Muscle of leg (tissue), 11 donors: ENCODE results near the gene NHLH1. TPM values are rescaled to one million over a fixed set of nuclear protein-coding genes. Genes with fewer than 3 reads are reported as not detected.
"Not testable (repeated sequence)": the region's sequence is repeated elsewhere in the genome, so short reads cannot be mapped to it uniquely, and the experiment has no call there.

Source experiments
- DNase-seq: peaks from one replicate; pipeline ENCODE4 v3.0.0; 2013
- H3K27ac ChIP-seq: one replicate; pipeline ENCODE4 v1.5.1; 2013; ENCODE audit warnings: mild to moderate bottlenecking, low read length, control low read depth
- H3K27me3 ChIP-seq: one replicate; pipeline ENCODE4 v1.6.1; 2013; ENCODE audit warnings: low read length; ENCODE audit not compliant: control insufficient read depth, insufficient read depth
- H3K36me3 ChIP-seq: one replicate; pipeline ENCODE4 v1.6.1; 2013; ENCODE audit warnings: low read length; ENCODE audit not compliant: control insufficient read depth, insufficient read depth
- H3K4me1 ChIP-seq: one replicate; pipeline ENCODE4 v1.6.1; 2013; ENCODE audit warnings: low read length; ENCODE audit not compliant: control insufficient read depth, insufficient read depth
- H3K4me3 ChIP-seq: one replicate; pipeline ENCODE4 v1.5.1; 2013; ENCODE audit warnings: low read length, control low read depth
- H3K9me3 ChIP-seq: replicated peaks from 2 replicates; pipeline ENCODE4 v1.6.1; 2013; ENCODE audit warnings: low read depth, low read length; ENCODE audit not compliant: control insufficient read depth
- whole genome bisulfite sequencing: methylation state at CpG from one replicate; pipeline ENCODE4 v1.1.5; 2013; ENCODE audit warnings: missing lambda C conversion rate; ENCODE audit not compliant: insufficient coverage; 5-methylcytosine and 5-hydroxymethylcytosine counted together
- polyA plus RNA-seq, 8 donors: library from polyadenylated mRNA; unstranded; fragments of 120-200 nt; gene quantifications; one replicate each; pipeline versions ENCODE4 v1.2.1 to v1.2.3, GENCODE V29; 2013; ENCODE audit warnings: inconsistent platforms in 1 of 8, low replicate concordance in 1 of 8; ENCODE audit not compliant: insufficient read length in 8 of 8, insufficient read depth in 1 of 8
- total RNA-seq: library from RNA; stranded (reverse); fragments of 120-200 nt; gene quantifications from one replicate; pipeline ENCODE4 v1.2.4, GENCODE V29; 2013

Gene NHLH1
- total and polyA plus RNA-seq, 9 donors, result 0.04 to 1.1 (median 0.34) TPM

DNA sequence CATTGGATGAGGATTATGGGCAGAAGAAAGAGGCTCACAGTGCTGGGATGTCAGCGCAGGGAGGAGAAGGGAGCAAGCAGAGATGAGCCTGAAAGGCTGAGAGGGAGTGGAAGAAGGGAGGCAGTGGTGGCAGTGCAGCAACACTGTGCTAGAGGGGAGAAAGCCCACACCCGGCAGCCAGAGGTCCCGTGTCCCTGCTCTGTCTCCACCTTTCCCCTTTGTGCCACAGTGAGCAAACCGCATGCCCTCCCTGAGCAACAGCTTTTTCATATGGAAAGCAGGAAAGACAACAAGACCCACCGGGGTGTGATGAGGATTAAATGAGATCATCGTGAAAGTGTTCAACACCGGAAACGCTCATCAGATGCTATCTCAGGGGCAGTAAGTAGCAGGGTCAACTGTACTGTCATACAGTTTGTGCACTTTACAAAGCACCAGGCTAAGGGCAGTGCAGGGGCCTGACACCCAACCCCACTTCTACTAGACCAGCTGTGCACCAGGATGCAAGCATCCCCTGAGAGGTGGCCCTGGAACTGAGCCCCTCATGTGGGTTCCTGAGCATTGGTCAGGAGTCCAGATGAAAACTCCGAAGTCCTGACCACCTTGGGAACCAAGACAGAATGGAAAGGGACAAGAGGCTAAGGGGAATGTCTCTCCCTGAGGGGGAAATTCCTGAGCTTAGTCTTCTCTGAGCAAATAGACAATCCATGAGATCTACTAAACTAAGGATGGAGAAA, 9.1 kb downstream of the NHLH1 start:
- WGBS, result 18% methylated on average over 6 of the region's 9 CpGs
- Histone ChIP-seq H3K4me3 (no peak overlapping the region), H3K36me3 (no peaks in the 10 kb centered on the region), H3K9me3 (no peaks in the 10 kb centered on the region), H3K27me3 (peaks cover 2% of the 10 kb centered on the region), H3K4me1 (peaks cover 36% of the 10 kb centered on the region), H3K27ac (peak overlapping the region; percentile 45)
- peak; percentile 37 for DNase-seq

- H3K27me3 ChIP-seq, result no peaks in the 10 kb centered on the region
- H3K4me1 ChIP-seq, result peaks cover 30% of the 10 kb centered on the region
- H3K4me3 ChIP-seq, result no peak overlapping the region
- WGBS, result no CpG with 5 or more reads among the region's 5 CpGs
- H3K9me3 ChIP-seq, result no peaks in the 10 kb centered on the region
- H3K36me3 ChIP-seq, result no peaks in the 10 kb centered on the region
- peak; percentile 85 for DNase-seq
- H3K27ac ChIP-seq, result no peak overlapping the region
Measured at GRCh38 chr1:160376525-160377131, 9.8 kb downstream of the NHLH1 start.

- DNase-seq, result no peak
- 53% methylated on average over 4 of the region's 7 CpGs for WGBS
Measured at GRCh38 chr1:160377585-160378206, 10.8 kb downstream of the NHLH1 start.

DNA sequence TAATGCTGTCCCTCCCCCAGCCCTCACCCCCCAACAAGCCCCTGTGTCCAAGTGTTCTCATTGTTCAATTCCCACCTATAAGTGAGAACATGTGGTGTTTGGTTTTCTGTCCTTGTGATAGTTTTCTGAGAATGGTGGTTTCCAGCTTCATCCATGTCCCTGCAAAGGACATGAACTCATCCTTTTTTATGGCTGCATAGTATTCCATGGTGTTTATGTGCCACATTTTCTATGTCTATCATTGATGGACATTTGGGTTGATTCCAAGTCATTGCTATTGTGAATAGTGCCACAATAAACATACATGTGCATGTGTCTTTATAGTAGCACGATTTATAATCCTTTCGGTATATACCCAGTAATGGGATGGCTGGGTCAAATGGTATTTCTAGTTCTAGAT, 17.9 kb downstream of the NHLH1 start:
- WGBS, result no CpG with 5 or more reads among the region's 2 CpGs
- H3K27ac ChIP-seq, H3K36me3 ChIP-seq, DNase-seq, H3K4me3 ChIP-seq, H3K9me3 ChIP-seq, H3K27me3 ChIP-seq, H3K4me1 ChIP-seq: not testable (repeated sequence)

More at GRCh38 chr1:160377585-160378206, 10.8 kb downstream of the NHLH1 start:
- Histone ChIP-seq H3K27ac (no peak overlapping the region), H3K4me1 (peaks cover 30% of the 10 kb centered on the region), H3K36me3 (no peaks in the 10 kb centered on the region), H3K9me3 (no peaks in the 10 kb centered on the region), H3K4me3 (no peak overlapping the region), H3K27me3 (no peaks in the 10 kb centered on the region)

GRCh38 chr1:160388406-160388805, 21.5 kb downstream of the NHLH1 start:
- not testable (repeated sequence) for H3K9me3 ChIP-seq, H3K36me3 ChIP-seq, H3K4me1 ChIP-seq, H3K4me3 ChIP-seq, H3K27ac ChIP-seq, H3K27me3 ChIP-seq, DNase-seq
- 83% methylated on average over 1 of the region's 4 CpGs for WGBS

DNA sequence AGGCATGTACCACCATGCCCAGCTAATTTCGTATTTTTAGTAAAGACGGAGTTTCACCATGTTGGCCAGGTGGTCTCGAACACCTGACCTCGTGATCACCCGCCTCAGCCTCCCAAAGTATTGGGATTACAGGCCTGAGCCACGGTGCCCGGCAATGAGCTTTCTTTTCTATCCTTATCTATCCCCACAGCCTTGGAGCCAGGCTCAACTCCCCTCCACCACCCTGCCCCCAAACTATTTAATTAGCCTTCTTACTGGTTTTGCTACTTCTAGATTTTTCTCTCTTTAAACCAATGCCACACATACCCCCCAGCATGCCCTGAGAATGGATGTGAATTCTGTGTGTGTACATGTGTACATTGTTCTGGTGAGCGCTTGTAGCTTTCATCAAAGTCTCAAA, 27.8 kb downstream of the NHLH1 start:
- WGBS, result 89% methylated on average over 8 of the region's 8 CpGs
- Histone ChIP-seq H3K9me3 (no peaks in the 10 kb centered on the region), H3K27me3 (peaks cover 10% of the 10 kb centered on the region), H3K36me3 (no peaks in the 10 kb centered on the region), H3K4me3 (no peak overlapping the region), H3K27ac (no peak overlapping the region), H3K4me1 (peaks cover 4% of the 10 kb centered on the region)
- DNase-seq, result no peak

GRCh38 chr1:160397651-160398050, 30.8 kb downstream of the NHLH1 start:
- peaks cover 7% of the 10 kb centered on the region for H3K27me3 ChIP-seq
- H3K27ac ChIP-seq, result no peak overlapping the region
- no peak for DNase-seq
- no peaks in the 10 kb centered on the region for H3K36me3 ChIP-seq
- H3K4me3 ChIP-seq, result no peak overlapping the region
- H3K4me1 ChIP-seq, result peaks cover 25% of the 10 kb centered on the region
- no peaks in the 10 kb centered on the region for H3K9me3 ChIP-seq
- WGBS, result 33% methylated on average over 1 of the region's 1 CpG

DNA sequence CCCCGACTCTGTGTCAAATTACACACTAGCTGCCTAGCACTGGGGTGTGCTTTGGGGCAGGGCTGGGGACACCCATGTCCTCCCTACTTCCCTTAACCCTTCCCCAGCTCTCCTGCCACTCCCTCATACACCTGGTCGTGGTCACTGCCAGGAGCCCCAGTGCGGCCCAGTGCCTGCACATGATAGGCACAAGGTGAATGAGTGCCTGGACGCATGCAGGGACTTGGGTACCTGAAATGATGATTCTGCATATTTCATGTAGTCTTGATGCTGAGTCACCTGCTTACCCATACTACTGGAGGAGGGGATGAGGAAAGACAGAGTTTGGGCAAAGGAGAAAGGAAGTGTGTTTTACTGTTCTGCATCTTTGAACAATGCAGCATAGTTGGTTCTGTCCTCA, 32.0 kb downstream of the NHLH1 start:
- 90% methylated on average over 2 of the region's 4 CpGs for WGBS
- Histone ChIP-seq H3K4me1 (peaks cover 32% of the 10 kb centered on the region), H3K4me3 (no peak overlapping the region), H3K27ac (no peak overlapping the region), H3K9me3 (no peaks in the 10 kb centered on the region), H3K27me3 (peaks cover 7% of the 10 kb centered on the region), H3K36me3 (no peaks in the 10 kb centered on the region)
- no peak for DNase-seq

DNA sequence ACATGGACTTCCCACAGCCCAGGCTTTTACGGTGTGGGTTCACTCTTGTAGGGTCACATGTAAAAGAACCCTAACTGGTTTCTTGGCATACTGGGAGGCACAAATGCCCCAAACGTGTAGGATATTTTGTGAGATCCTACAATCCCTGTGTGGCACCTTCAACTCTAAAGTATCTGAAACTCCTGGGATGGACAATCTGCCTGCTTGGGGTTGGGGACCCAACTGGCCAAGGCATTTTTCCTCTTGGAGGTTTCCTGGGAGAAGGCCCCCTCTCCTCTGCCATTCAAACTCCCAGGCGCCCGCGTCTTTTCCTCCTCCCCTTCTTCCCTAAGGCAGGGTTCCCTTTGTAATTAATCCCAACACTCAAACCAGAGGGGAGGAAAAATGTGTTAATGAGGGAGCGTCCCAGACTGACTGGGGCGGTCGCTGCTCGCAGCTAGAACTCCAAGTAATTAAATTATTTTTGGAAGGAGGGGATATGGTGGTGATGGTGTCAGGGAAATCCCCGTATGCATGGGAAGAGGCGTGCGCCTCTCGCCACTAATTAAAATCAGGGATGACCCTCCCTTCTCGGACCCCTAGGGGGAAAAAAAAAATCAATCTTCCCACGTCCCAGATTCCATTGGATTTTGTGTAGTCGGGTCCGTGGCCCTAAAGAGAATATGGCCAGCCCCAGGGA, 32.8 kb downstream of the NHLH1 start:
- 0% methylated on average over 2 of the region's 17 CpGs for WGBS

GRCh38 chr1:160400223-160400645, 33.4 kb downstream of the NHLH1 start, which contains the start of gene VANGL2:
TSS of gene VANGL2 (plus strand) at chr1:160400564. CDS start at chr1:160415838, 15,274 bp downstream.
- H3K4me3 ChIP-seq, result peak within 1 kb of the TSS; percentile 82
- peak within 1 kb of the TSS; percentile 75 for H3K27ac ChIP-seq
- peak; percentile 93 for DNase-seq
- no peaks in the 10 kb centered on the region for H3K9me3 ChIP-seq
- whole genome bisulfite sequencing, result 3% methylated on average over 6 of the region's 34 CpGs
- peaks cover 7% of the 10 kb centered on the region for H3K27me3 ChIP-seq
- H3K36me3 ChIP-seq, result peaks cover 2% of the 10 kb centered on the region
- H3K4me1 ChIP-seq, result peaks cover 36% of the 10 kb centered on the region

More for the DNA sequence above, 32.8 kb downstream of the NHLH1 start:
- peak overlapping the region; percentile 75 for H3K27ac ChIP-seq
- H3K27me3 ChIP-seq, result peaks cover 7% of the 10 kb centered on the region
- DNase-seq, result no peak
- H3K36me3 ChIP-seq, result no peaks in the 10 kb centered on the region
- no peaks in the 10 kb centered on the region for H3K9me3 ChIP-seq
- peak overlapping the region; percentile 82 for H3K4me3 ChIP-seq
- H3K4me1 ChIP-seq, result peaks cover 32% of the 10 kb centered on the region
